ENCODE measurements around the gene MDGA2.

- no peak for TF ChIP-seq CTCF (IDR thresholded peaks at IDR 0.05)
- no peak for TF ChIP-seq POLR2A (IDR thresholded peaks at IDR 0.05)
Measured at GRCh38 chr14:47191700-47192099, 483.7 kb downstream of the MDGA2 start.

All from heart left ventricle (tissue), 13 donors.